GM12874 (cell line): ENCODE results near the gene LAMA5.

ENCODE experiments used
- CTCF ChIP-seq: IDR thresholded peaks from 2 replicates; pipeline ENCODE4 v1.5.1; 2011; ENCODE audit warnings: low read depth, mild to moderate bottlenecking, control low read depth, low read length, moderate library complexity; ENCODE audit not compliant: insufficient read depth

The LAMA5 gene

GRCh38 chr20:62297449-62298227 lies 69.5 kb downstream of the LAMA5 start:
- no peak for TF ChIP-seq CTCF

DNA sequence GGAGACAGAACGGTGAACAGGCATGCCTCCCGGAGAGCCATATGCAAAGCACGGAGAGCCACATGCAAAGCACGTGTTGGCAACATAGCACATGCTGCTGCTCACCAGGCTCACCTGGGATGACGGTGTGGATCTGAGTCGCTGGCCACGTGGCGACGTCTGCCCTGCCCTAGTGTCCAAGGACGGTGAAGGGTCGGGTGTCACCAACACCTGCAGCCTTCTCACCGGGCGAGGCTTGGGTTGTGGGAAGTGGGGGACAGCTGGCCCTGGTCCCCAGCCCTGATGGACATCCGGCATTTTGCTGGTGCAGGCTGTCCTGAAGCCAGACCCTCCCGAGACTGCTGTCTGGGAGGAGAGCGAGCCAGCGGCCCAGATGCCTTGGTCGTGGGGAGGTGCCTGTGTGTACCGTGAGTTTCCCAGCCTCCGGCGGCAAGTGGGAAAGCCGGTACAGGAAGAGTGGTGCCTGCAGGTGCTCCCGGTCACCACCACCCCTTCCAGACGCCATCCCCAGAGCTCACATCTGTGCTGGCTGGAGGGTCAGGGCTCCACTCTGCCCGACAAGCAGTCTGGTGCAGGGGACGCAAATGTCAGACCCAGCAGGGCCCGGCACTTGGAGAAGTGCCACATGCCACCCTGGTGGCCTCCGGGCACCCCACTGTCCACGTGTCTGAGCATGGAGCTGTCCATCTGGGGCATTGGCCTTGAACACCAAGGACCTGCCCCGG lies 70.2 kb downstream of the LAMA5 start:
- TF ChIP-seq CTCF = no peak

DNA sequence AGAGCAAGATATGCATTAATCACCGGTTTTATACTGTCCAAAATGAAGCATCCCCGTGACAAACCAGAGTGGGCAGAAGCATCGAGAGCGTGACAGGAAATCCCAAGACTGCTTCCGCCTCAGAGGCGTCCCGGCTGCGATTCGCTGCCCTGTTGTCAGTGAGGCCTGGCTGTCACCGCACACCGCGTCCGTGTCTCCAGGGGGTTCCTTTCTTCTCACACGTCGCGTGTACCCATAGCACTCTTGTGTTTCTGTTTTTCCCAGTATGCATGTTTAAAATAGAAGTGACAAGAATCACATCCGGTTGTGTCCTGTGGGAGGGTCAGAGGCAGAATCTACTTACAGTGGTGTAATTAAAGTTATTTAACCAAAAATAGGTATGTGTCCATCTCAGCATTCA lies 72.6 kb downstream of the LAMA5 start:
- TF ChIP-seq CTCF = no peak

DNA sequence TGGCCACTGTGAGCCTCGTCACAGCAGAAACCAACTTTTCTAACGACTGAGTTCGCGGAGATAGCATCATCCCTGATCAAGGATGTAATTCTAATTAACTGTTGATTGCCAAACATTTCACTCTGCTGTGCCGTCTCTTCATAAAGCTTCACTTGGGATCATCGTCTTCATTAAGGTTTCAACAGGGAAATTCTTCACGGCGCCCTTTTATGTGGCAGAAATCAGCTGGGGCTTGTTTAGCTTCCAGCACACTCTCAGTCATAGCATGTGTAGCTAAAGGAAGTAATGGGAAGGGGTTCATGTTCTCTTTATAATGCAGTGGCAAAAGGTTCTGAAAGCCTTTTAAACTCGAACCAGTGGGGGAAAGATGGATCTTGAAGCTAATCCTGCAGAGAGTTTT lies 73.2 kb downstream of the LAMA5 start:
- no peak for TF ChIP-seq CTCF

DNA sequence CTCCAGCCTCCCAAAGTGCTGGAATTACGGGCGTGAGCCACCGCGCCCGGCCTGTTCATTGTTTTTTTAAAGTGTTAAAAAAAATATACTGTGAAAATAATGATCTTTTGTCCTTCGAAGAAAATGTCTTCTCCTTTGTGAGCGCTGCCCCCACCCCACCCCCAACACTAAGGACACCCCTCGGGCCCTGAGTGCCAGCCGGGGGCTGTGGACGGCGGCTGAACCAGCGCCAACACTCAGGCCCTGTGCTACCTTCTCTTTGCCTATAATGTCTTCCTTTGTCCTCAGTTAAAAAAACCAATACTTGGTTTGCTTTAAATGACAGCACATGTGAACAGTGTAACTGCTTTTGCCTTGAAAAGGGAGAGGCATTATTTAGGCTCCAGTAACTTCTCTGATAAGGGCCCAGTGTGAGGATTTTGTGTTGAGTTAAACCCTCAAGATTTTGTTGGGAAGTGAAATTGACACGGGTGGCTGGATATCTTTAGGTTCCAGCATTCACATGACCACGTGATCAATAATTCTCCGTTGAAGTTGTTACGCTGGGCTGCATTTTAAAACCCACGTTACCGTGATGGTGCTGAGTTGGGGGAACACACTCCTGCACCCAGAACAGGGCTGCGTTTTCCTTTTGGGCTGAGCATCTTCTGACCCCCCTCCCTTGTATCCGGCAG lies 73.9 kb downstream of the LAMA5 start:
- no peak for TF ChIP-seq CTCF

DNA sequence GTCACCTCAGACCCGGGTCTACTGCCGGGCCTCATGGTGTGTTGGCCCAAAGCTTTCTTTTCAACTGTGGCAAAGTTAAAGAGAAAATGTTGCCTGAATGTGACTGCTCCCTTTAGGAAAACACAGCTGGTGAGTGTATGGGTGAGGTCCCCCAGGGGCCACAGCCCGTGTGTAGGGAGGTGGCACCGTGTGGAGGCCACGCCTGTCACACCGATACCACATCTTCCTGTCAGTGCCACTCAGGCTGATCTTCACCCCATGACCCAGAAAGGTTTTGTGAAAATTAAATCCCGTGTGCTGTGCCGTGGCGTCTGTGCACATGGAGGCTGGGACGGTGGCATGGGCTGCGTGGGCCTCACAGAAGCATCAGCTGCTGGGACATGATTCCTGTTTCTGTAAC lies 75.0 kb downstream of the LAMA5 start:
- TF ChIP-seq CTCF = no peak
